K562 (cell line): ENCODE data around the gene HSDL2. TPM values are rescaled to one million over a fixed set of nuclear protein-coding genes. Genes with fewer than 3 reads are reported as not detected.

ENCODE experiments used
- ATAC-seq: fragments of 200-7000 bp; cut with Tn5 transposase; 3 replicates; pipeline ENCODE4 v1.9.1; 2020; ENCODE audit warnings: moderate library complexity
- BruUV-seq: library from RNA; stranded (reverse); fragments of 400-500 nt; replicated peaks from 2 replicates; lab custom pipeline; 2021; lab: Mats Ljungman, UMichigan
- CTCF ChIA-PET: fragments of 300-600 bp; formaldehyde crosslinking; extraction: SDS; loops from one replicate; lab custom pipeline; 2021; ENCODE audit warnings: low intra/inter-chr PET ratio; lab: Yijun Ruan, JAX
- POLR2A ChIA-PET: fragments of 300-600, 350-650 bp; sonication (Branson Sonifier 250); formaldehyde crosslinking; extraction: SDS; loops from one replicate; lab custom pipeline; 2021; ENCODE audit warnings: antibody characterized with exemption, inconsistent platforms; lab: Yijun Ruan, JAX
- DNase-seq, 4 experiments: peaks; one replicate each; pipeline versions ENCODE4 v3.0.0 to v3.0.0-alpha.2; 2011 to 2018; ENCODE audit warnings: low spot score in 3 of 4, mixed read lengths in 3 of 4; ENCODE audit errors: extremely low read depth in 1 of 4
- FAIRE-seq: peaks from 2 replicates; lab custom pipeline; 2011; peaks lifted over from hg19 to GRCh38; lab: Jason Lieb, UNC
- H2AFZ ChIP-seq: 2 replicates; pipeline ENCODE4 v1.6.0; 2011; ENCODE audit warnings: low read depth, low read length, control low read depth, inconsistent platforms
- H3K27ac ChIP-seq: fragments of 200-600 bp; 3 replicates; pipeline ENCODE4 v1.8.0; 2011; ENCODE audit warnings: low read depth, mild to moderate bottlenecking, control low read depth, inconsistent platforms, low read length, moderate library complexity, mixed read lengths; ENCODE audit errors: extremely low read depth
- H3K27me3 ChIP-seq, 2 experiments: fragments of 300-600 bp in 1 of 2; 2 replicates in 1 of 2; 3 replicates in 1 of 2; pipeline versions ENCODE4 v1.6.0 to v1.8.0; 2011; ENCODE audit warnings: inconsistent platforms in 2 of 2, low read length in 2 of 2, mild to moderate bottlenecking in 1 of 2, mixed read lengths in 1 of 2, moderate library complexity in 1 of 2; ENCODE audit not compliant: control insufficient read depth in 2 of 2, insufficient read depth in 2 of 2
- H3K36me3 ChIP-seq: fragments of 300-600 bp; 3 replicates; pipeline ENCODE4 v1.8.0; 2011; ENCODE audit warnings: mild to moderate bottlenecking, low read length, inconsistent platforms; ENCODE audit not compliant: control insufficient read depth, insufficient read depth
- H3K4me1 ChIP-seq, 2 experiments: fragments of 200-600 bp in 1 of 2; replicated peaks in 1 of 2; 2 replicates in 1 of 2; 3 replicates in 1 of 2; pipeline versions ENCODE4 v1.5.1 to v1.8.0; 2011; ENCODE audit warnings: inconsistent platforms in 2 of 2, low read length in 2 of 2, mild to moderate bottlenecking in 1 of 2, mixed read lengths in 1 of 2, moderate library complexity in 1 of 2; ENCODE audit not compliant: control insufficient read depth in 2 of 2, insufficient read depth in 2 of 2
- H3K4me2 ChIP-seq: 2 replicates; pipeline ENCODE4 v1.6.1; 2011; ENCODE audit warnings: low read length, control low read depth, inconsistent platforms, mixed read lengths; ENCODE audit not compliant: insufficient read depth
- H3K4me3 ChIP-seq: fragments of 200-600 bp; sonication (generic), shearing (Covaris generic); 2 replicates; pipeline ENCODE4 v1.5.1; 2016; ENCODE audit warnings: control low read depth, inconsistent platforms
- H3K79me2 ChIP-seq: fragments of 200-600 bp; 3 replicates; pipeline ENCODE4 v1.8.0; 2011; ENCODE audit warnings: low read length, inconsistent platforms; ENCODE audit not compliant: control insufficient read depth, insufficient read depth
- H3K9ac ChIP-seq, 2 experiments: 2 replicates each; pipeline versions ENCODE4 v1.6.0 to v1.6.1; 2011; ENCODE audit warnings: low read depth in 2 of 2, low read length in 2 of 2, control low read depth in 1 of 2, inconsistent platforms in 1 of 2, mild to moderate bottlenecking in 1 of 2, mixed read lengths in 1 of 2; ENCODE audit not compliant: insufficient read depth in 1 of 2
- H3K9me1 ChIP-seq: one replicate; pipeline ENCODE4 v1.6.0; 2011; ENCODE audit warnings: inconsistent platforms, mild to moderate bottlenecking, low read length, moderate library complexity; ENCODE audit not compliant: control insufficient read depth, insufficient read depth
- H3K9me3 ChIP-seq: replicated peaks from 2 replicates; pipeline ENCODE4 v1.5.1; 2011; ENCODE audit warnings: low read depth, low read length, inconsistent platforms; ENCODE audit not compliant: control insufficient read depth, insufficient read depth
- H4K20me1 ChIP-seq: replicated peaks from 2 replicates; pipeline ENCODE4 v1.6.1; 2011; ENCODE audit warnings: low read length, inconsistent platforms, mixed read lengths; ENCODE audit not compliant: control insufficient read depth, insufficient read depth
- KAT7 ChIP-seq: sonication (generic); formaldehyde crosslinking; IDR thresholded peaks from 2 replicates; pipeline ENCODE4 v1.8.0; 2022; ENCODE audit warnings: missing genetic modification reagents, mild to moderate bottlenecking, borderline replicate concordance
- NFE2L1 ChIP-seq: fragments of 450-650 bp; IDR thresholded peaks from 2 replicates; pipeline ENCODE4 v1.6.1; 2016; ENCODE audit warnings: missing genetic modification characterization, low read depth, mild to moderate bottlenecking, missing compliant biosample characterization, moderate library complexity, borderline replicate concordance
- ZNF354B ChIP-seq: fragments of 250-450 bp; sonication (Bioruptor Pico); IDR thresholded peaks from 2 replicates; pipeline ENCODE4 v1.4.0; 2020
- ZNF778 ChIP-seq: fragments of 450-650 bp; formaldehyde crosslinking; IDR thresholded peaks from 2 replicates; pipeline ENCODE4 v1.4.0; 2020; ENCODE audit warnings: mild to moderate bottlenecking, moderate library complexity
- whole genome bisulfite sequencing: fragments of 100-300 bp; shearing (Covaris generic); methylation state at CpG from one replicate; pipeline ENCODE4 v1.1.6; 2016; ENCODE audit warnings: low coverage, mixed read lengths; ENCODE audit not compliant: insufficient coverage; ENCODE audit errors: missing lambda C conversion rate; 5-methylcytosine and 5-hydroxymethylcytosine counted together
- in situ Hi-C: fragments of 300-500 bp; cut with MboI; formaldehyde crosslinking; loops from 4 replicates; pipeline ENCODE4 v1.15.0; 2018; ENCODE audit warnings: inconsistent platforms, mixed read lengths
- intact Hi-C: fragments of 100-400 bp; cut with micrococcal nuclease; formaldehyde crosslinking; loops from 2 replicates; pipeline ENCODE4 v1.14.2; 2022
- polyA plus RNA-seq, 8 experiments: library from polyadenylated mRNA; depleted of rRNA in 4 of 8; stranded (reverse) in 5 of 8; unstranded in 3 of 8; fragments of >200 nt; fragmentation: Nextera tagmentation in 2 of 8; fragmentation: Illumina TruSeq in 1 of 8; extraction: Ambion mirVana in 2 of 8; extraction: Trizol in 1 of 8; gene quantifications; 2 replicates each; pipeline versions ENCODE4 v1.2.1 to v1.2.3, GENCODE V29; 2011 to 2014; ENCODE audit warnings: inconsistent platforms in 1 of 8, missing spikeins in 1 of 8
- total RNA-seq, 7 experiments: library from RNA; depleted of rRNA in 6 of 7; stranded (reverse); fragments of >200 nt in 6 of 7; fragmentation: Illumina TruSeq in 2 of 7; extraction: Trizol in 2 of 7; gene quantifications; 2 replicates each; pipeline versions ENCODE4 v1.2.1 to v1.2.3, GENCODE V29; 2011 to 2021; ENCODE audit warnings: low replicate concordance in 1 of 7
- TF ChIP-seq, protein P1 (sequence below): sonication (generic); formaldehyde crosslinking; IDR thresholded peaks from 2 replicates; pipeline ENCODE4 v1.8.0; 2022; ENCODE audit warnings: mild to moderate bottlenecking, missing genetic modification reagents, borderline replicate concordance
- TF ChIP-seq, protein P2 (sequence below), 2 experiments: fragments of 450-650 bp in 1 of 2; sonication (generic) in 1 of 2; formaldehyde crosslinking; conservative IDR thresholded peaks; 2 replicates each; pipeline versions ENCODE4 v1.4.0 to v1.8.1; 2020 to 2022; ENCODE audit warnings: mild to moderate bottlenecking in 1 of 2, missing genetic modification reagents in 1 of 2
- TF ChIP-seq, protein P3 (sequence below): fragments of 250-450 bp; sonication (Bioruptor Pico); IDR thresholded peaks from 2 replicates; pipeline ENCODE4 v1.8.0; 2022; ENCODE audit warnings: moderate library complexity, mild to moderate bottlenecking, inconsistent platforms

Gene HSDL2
- total and polyA plus RNA-seq, 9 of the 15 experiments (the other 6 are each of a cell fraction or from before 2014, with no cell fraction given), result 22.8 to 74.1 (median 35.6) TPM

DNA sequence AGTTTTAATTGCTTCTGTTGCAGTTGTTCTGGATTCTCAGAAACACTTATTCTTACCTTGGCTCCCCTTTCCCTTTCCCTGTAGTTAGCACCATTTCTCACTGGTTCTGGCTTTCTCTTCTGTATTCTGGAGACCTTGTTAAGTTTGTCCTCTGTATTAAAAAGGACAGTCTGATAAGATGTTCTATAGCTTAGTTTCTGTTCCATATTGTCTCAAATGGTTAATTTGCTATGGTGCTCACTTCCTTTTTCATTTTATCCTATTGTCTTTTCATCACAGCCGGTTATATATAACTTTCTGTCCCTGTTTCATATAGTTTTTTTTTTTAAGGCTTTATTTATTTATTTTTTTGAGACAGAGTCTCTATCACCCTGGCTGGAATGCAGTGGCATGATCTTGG, 65.3 kb downstream of the HSDL2 start (continued):
- TF ChIP-seq, protein P1, sequence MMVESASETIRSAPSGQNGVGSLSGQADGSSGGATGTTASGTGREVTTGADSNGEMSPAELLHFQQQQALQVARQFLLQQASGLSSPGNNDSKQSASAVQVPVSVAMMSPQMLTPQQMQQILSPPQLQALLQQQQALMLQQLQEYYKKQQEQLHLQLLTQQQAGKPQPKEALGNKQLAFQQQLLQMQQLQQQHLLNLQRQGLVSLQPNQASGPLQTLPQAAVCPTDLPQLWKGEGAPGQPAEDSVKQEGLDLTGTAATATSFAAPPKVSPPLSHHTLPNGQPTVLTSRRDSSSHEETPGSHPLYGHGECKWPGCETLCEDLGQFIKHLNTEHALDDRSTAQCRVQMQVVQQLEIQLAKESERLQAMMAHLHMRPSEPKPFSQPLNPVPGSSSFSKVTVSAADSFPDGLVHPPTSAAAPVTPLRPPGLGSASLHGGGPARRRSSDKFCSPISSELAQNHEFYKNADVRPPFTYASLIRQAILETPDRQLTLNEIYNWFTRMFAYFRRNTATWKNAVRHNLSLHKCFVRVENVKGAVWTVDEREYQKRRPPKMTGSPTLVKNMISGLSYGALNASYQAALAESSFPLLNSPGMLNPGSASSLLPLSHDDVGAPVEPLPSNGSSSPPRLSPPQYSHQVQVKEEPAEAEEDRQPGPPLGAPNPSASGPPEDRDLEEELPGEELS (CRISPR knock-in tag), result no peak
- TF ChIP-seq, protein P2, sequence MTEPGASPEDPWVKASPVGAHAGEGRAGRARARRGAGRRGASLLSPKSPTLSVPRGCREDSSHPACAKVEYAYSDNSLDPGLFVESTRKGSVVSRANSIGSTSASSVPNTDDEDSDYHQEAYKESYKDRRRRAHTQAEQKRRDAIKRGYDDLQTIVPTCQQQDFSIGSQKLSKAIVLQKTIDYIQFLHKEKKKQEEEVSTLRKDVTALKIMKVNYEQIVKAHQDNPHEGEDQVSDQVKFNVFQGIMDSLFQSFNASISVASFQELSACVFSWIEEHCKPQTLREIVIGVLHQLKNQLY (CRISPR knock-in tag; conservative IDR thresholded peaks at IDR 0.05), result no peak
- TF ChIP-seq KAT7 (CRISPR knock-in tag), result no peak
- no peak for TF ChIP-seq ZNF778 (CRISPR knock-in tag)

DNA sequence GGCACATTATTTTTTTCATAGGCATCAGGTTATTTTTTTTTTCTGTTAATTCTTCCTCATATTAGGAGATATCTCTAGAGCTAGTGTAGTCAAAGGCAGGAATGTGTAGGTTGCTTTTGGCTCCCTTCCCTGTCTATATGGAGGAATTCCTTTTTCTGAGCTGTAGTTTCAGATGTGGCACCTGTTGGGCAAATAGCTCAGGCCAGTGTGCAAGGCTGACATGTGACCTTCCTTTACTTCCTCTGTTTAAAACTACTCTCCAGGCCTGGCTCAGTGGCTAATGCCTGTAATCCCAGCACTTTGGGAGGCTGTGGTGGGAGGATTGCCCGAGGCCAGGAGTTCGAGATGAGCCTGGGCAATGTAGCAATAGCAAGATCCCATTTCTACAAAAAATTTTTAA, 66.2 kb downstream of the HSDL2 start:
- ChIA-PET POLR2A (interaction anchor here (0.6 to 0.9 kb wide), 2 partner anchors 14 to 255 kb away, joined by 3 read pairs; no protein-coding TSS in a partner anchor), CTCF (no interaction called here)
- DNase-seq, result no peak
- FAIRE-seq, result no peak
- 95% methylated on average over 2 of the region's 2 CpGs for WGBS
- Histone ChIP-seq H3K9me3 (no peaks in the 10 kb centered on the region), H3K9me1 (no peaks in the 10 kb centered on the region), H3K4me1 (peaks cover 0 to 8% of the 10 kb centered on the region in 2 experiments; a peak in 3 of 5 replicates), H3K4me3 (no peak overlapping the region), H3K36me3 (peaks cover 4% of the 10 kb centered on the region; the same call in 1 of the 3 replicates), H4K20me1 (no peaks in the 10 kb centered on the region), H3K27ac (no peak overlapping the region), H3K79me2 (no peaks in the 10 kb centered on the region), H3K9ac (no peak overlapping the region), H2AFZ (no peak overlapping the region), H3K4me2 (no peak overlapping the region), H3K27me3 (no peaks in the 10 kb centered on the region)
- BruUV-seq, result no TSS peak
- intact Hi-C loops, result loop anchor here (10.0 kb wide), 1 partner anchor 349 kb away; no protein-coding TSS in a partner anchor
- TF ChIP-seq, protein P3, sequence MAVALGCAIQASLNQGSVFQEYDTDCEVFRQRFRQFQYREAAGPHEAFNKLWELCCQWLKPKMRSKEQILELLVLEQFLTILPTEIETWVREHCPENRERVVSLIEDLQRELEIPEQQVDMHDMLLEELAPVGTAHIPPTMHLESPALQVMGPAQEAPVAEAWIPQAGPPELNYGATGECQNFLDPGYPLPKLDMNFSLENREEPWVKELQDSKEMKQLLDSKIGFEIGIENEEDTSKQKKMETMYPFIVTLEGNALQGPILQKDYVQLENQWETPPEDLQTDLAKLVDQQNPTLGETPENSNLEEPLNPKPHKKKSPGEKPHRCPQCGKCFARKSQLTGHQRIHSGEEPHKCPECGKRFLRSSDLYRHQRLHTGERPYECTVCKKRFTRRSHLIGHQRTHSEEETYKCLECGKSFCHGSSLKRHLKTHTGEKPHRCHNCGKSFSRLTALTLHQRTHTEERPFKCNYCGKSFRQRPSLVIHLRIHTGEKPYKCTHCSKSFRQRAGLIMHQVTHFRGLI (CRISPR knock-in tag), result no peak
- TF ChIP-seq NFE2L1, result no peak
- no peak for TF ChIP-seq ZNF354B (CRISPR knock-in tag)
- in situ Hi-C loops, result no loop called here
- ATAC-seq, result no peak
